ENCODE data around the gene VEGFD. TPM values are rescaled to one million over a fixed set of nuclear protein-coding genes. Genes with fewer than 3 reads are reported as not detected.

Gene VEGFD
- polyA plus RNA-seq, 3 donors = not detected

GRCh38 chrX:15391850-15392249 is 7.6 kb upstream of the VEGFD start:
- Mint-ChIP-seq H3K36me3 (no peaks in the 10 kb centered on the region), H3K4me1 (no peaks in the 10 kb centered on the region), H3K4me3 (no peak overlapping the region), H3K27me3 (ENCODE audit: low read depth in 3 of 3) (peaks cover 0 to 6% (median 0%) of the 10 kb centered on the region in 3 donors), H3K9me3 (peaks cover 0 to 2% (median 0%) of the 10 kb centered on the region in 7 donors), H3K27ac (no peak overlapping the region)
- no peak overlapping the region for H2AFZ ChIP-seq (ENCODE audit: insufficient read depth, low read depth, low read length, poor library complexity, severe bottlenecking)
- intact Hi-C loops (cut with micrococcal nuclease) = no loop called here
- H3K4me1 ChIP-seq (ENCODE audit: control insufficient read depth in 1 of 2, insufficient read depth in 2 of 2, low read length in 2 of 2) = no peaks in the 10 kb centered on the region
- H4K20me1 ChIP-seq (ENCODE audit: insufficient read depth, low read length) = no peaks in the 10 kb centered on the region
- no peak overlapping the region for H3K4me2 ChIP-seq (replicated peaks; ENCODE audit: extremely low read depth, low read length, poor library complexity, severe bottlenecking)
- H3K9ac ChIP-seq (ENCODE audit: insufficient read depth, low read length, poor library complexity, severe bottlenecking) = no peak overlapping the region
- no peak for DNase-seq
- TF ChIP-seq CTCF (IDR thresholded peaks at IDR 0.05) = no peak
- H3K9me3 ChIP-seq (replicated peaks in 1 of 2; ENCODE audit: control insufficient read depth in 1 of 2, insufficient read depth in 1 of 2, low read length in 2 of 2) = no peaks in the 10 kb centered on the region
- H3K27ac ChIP-seq (ENCODE audit: low read depth in 1 of 2, low read length in 2 of 2) = no peak overlapping the region
- peaks cover 0 to 41% of the 10 kb centered on the region in 2 donors for H3K27me3 ChIP-seq (ENCODE audit: control insufficient read depth in 2 of 2, insufficient read depth in 2 of 2, low read length in 2 of 2)
- no peaks in the 10 kb centered on the region for H3K79me2 ChIP-seq (ENCODE audit: insufficient read depth, low read length)
- no CpG with 5 or more reads among the region's 4 CpGs for WGBS (ENCODE audit: insufficient coverage)
- no peaks in the 10 kb centered on the region for H3K36me3 ChIP-seq (replicated peaks in 1 of 2; ENCODE audit: control insufficient read depth in 1 of 2, insufficient read depth in 2 of 2, low read length in 2 of 2)
- H3K4me3 ChIP-seq (replicated peaks in 1 of 3; ENCODE audit: low read depth in 2 of 3, low read length in 3 of 3) = no peak overlapping the region

- Histone ChIP-seq H3K36me3 (replicated peaks in 1 of 2; ENCODE audit: control insufficient read depth in 1 of 2, insufficient read depth in 2 of 2, low read length in 2 of 2) (no peaks in the 10 kb centered on the region), H3K4me2 (replicated peaks; ENCODE audit: extremely low read depth, low read length, poor library complexity, severe bottlenecking) (no peak overlapping the region), H4K20me1 (ENCODE audit: insufficient read depth, low read length) (no peaks in the 10 kb centered on the region), H3K4me3 (replicated peaks in 1 of 3; ENCODE audit: low read depth in 2 of 3, low read length in 3 of 3) (no peak overlapping the region), H3K27ac (ENCODE audit: low read depth in 1 of 2, low read length in 2 of 2) (no peak overlapping the region), H2AFZ (ENCODE audit: insufficient read depth, low read depth, low read length, poor library complexity, severe bottlenecking) (no peak overlapping the region), H3K4me1 (ENCODE audit: control insufficient read depth in 1 of 2, insufficient read depth in 2 of 2, low read length in 2 of 2) (no peaks in the 10 kb centered on the region), H3K9ac (ENCODE audit: insufficient read depth, low read length, poor library complexity, severe bottlenecking) (no peak overlapping the region), H3K9me3 (replicated peaks in 1 of 2; ENCODE audit: control insufficient read depth in 1 of 2, insufficient read depth in 1 of 2, low read length in 2 of 2) (no peaks in the 10 kb centered on the region), H3K79me2 (ENCODE audit: insufficient read depth, low read length) (no peaks in the 10 kb centered on the region), H3K27me3 (ENCODE audit: control insufficient read depth in 2 of 2, insufficient read depth in 2 of 2, low read length in 2 of 2) (peaks cover 0 to 34% of the 10 kb centered on the region in 2 donors)
- WGBS (ENCODE audit: insufficient coverage) = no CpG with 5 or more reads among the region's 8 CpGs
- H3K27me3 Mint-ChIP-seq (ENCODE audit: low read depth in 3 of 3) = peaks cover 0 to 30% (median 2%) of the 10 kb centered on the region in 3 donors
- H3K9me3 Mint-ChIP-seq = peaks cover 0 to 2% (median 0%) of the 10 kb centered on the region in 7 donors
- H3K36me3 Mint-ChIP-seq = no peaks in the 10 kb centered on the region
- intact Hi-C loops (cut with micrococcal nuclease) = no loop called here
- H3K4me1 Mint-ChIP-seq = no peaks in the 10 kb centered on the region
- DNase-seq = no peak
- H3K4me3 Mint-ChIP-seq = no peak overlapping the region
- no peak for TF ChIP-seq CTCF (IDR thresholded peaks at IDR 0.05)
- no peak overlapping the region for H3K27ac Mint-ChIP-seq
Measured at GRCh38 chrX:15382813-15383212, 1.4 kb downstream of the VEGFD start.
